ENCODE results near the gene USH1C.

DNA sequence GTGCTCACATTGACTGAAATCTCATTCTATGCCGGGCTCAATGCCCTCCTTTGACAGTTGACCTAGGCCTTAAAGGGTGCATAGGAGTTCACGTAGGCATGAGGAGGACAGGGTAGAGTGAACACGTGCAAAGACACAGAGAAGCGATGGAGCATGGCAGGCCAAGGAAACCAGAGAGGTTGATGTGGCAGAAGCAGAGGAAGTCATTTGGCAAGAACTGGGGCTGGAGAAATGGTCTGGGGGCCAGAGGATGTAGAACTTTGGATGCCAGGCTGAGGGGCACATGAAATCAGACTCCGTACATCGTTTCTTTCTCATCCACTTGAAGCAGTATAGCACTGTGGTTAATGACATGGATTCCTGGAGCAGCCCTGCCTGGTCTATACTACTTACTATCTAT, 54.0 kb downstream of the USH1C start:
- TF ChIP-seq, protein P1, sequence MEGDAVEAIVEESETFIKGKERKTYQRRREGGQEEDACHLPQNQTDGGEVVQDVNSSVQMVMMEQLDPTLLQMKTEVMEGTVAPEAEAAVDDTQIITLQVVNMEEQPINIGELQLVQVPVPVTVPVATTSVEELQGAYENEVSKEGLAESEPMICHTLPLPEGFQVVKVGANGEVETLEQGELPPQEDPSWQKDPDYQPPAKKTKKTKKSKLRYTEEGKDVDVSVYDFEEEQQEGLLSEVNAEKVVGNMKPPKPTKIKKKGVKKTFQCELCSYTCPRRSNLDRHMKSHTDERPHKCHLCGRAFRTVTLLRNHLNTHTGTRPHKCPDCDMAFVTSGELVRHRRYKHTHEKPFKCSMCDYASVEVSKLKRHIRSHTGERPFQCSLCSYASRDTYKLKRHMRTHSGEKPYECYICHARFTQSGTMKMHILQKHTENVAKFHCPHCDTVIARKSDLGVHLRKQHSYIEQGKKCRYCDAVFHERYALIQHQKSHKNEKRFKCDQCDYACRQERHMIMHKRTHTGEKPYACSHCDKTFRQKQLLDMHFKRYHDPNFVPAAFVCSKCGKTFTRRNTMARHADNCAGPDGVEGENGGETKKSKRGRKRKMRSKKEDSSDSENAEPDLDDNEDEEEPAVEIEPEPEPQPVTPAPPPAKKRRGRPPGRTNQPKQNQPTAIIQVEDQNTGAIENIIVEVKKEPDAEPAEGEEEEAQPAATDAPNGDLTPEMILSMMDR (IDR thresholded peaks at IDR 0.05), result no peak
- no peak for TF ChIP-seq ZFX (IDR thresholded peaks at IDR 0.05; ENCODE audit: borderline replicate concordance)
